NCI-H2029 (cell line): Measurements from ENCODE around the gene FABP7.
A peak's percentile ranks its signal among the peaks of the same experiment; 100 is the strongest.
"Not testable (repeated sequence)": the region's sequence is repeated elsewhere in the genome, so short reads cannot be mapped to it uniquely, and the experiment has no call there.

Experiments
- DNase-seq: peaks from one replicate; lab custom pipeline; 2025; lab: John Stamatoyannopoulos, UW

The FABP7 gene

GRCh38 chr6:122779667-122780066, at the start of gene FABP7:
TSS of gene FABP7 (plus strand) at chr6:122779716. CDS start at chr6:122779795, 79 bp downstream.
- DNase-seq, result no peak

GRCh38 chr6:122730334-122730733, 49.2 kb upstream of the FABP7 start:
- no peak for DNase-seq

- peak; percentile 43 for DNase-seq
Observed at GRCh38 chr6:122730775-122731386, 48.6 kb upstream of the FABP7 start.

GRCh38 chr6:122733259-122733658, 46.3 kb upstream of the FABP7 start:
- no peak for DNase-seq

GRCh38 chr6:122734529-122735395, 44.8 kb upstream of the FABP7 start:
- DNase-seq, result no peak

GRCh38 chr6:122735582-122735981, 43.9 kb upstream of the FABP7 start:
- peak; percentile 78 for DNase-seq

GRCh38 chr6:122736163-122736562, 43.4 kb upstream of the FABP7 start:
- DNase-seq, result peak; percentile 83

GRCh38 chr6:122736616-122737015, 42.9 kb upstream of the FABP7 start:
- DNase-seq, result peak; percentile 31

GRCh38 chr6:122740091-122740490, 39.4 kb upstream of the FABP7 start:
- no peak for DNase-seq

- no peak for DNase-seq
Observed at GRCh38 chr6:122740936-122741335, 38.6 kb upstream of the FABP7 start.

GRCh38 chr6:122744247-122744646, 35.3 kb upstream of the FABP7 start:
- not testable (repeated sequence) for DNase-seq

GRCh38 chr6:122744856-122745255, 34.7 kb upstream of the FABP7 start:
- DNase-seq, result peak; percentile 96

GRCh38 chr6:122746688-122747087, 32.8 kb upstream of the FABP7 start:
- DNase-seq, result no peak

- no peak for DNase-seq
Observed at GRCh38 chr6:122747573-122747972, 31.9 kb upstream of the FABP7 start.

GRCh38 chr6:122748945-122749344, 30.6 kb upstream of the FABP7 start:
- DNase-seq, result not testable (repeated sequence)

GRCh38 chr6:122749451-122750050, 30.0 kb upstream of the FABP7 start:
- DNase-seq, result peak; percentile 58

- DNase-seq, result no peak
Observed at GRCh38 chr6:122751326-122751725, 28.2 kb upstream of the FABP7 start.

GRCh38 chr6:122752459-122752858, 27.1 kb upstream of the FABP7 start:
- no peak for DNase-seq

- no peak for DNase-seq
Observed at GRCh38 chr6:122753000-122753687, 26.4 kb upstream of the FABP7 start.

GRCh38 chr6:122753688-122754056, 25.8 kb upstream of the FABP7 start:
- DNase-seq, result peak; percentile 50

GRCh38 chr6:122754191-122754731, 25.3 kb upstream of the FABP7 start:
- DNase-seq, result peak; percentile 7

GRCh38 chr6:122755901-122756300, 23.6 kb upstream of the FABP7 start:
- no peak for DNase-seq
